ENCODE results near the gene KRTAP10-4.

Gene KRTAP10-4

GRCh38 chr21:44617071-44617501, 43.6 kb downstream of the KRTAP10-4 start:
- no peak for DNase-seq (ENCODE audit: low read depth)

- DNase-seq (ENCODE audit: low read depth) = no peak
Measured at GRCh38 chr21:44618504-44618903, 45.0 kb downstream of the KRTAP10-4 start.

GRCh38 chr21:44618909-44619308, 45.4 kb downstream of the KRTAP10-4 start:
- DNase-seq (ENCODE audit: low read depth) = no peak

- DNase-seq (ENCODE audit: low read depth) = no peak
Measured at GRCh38 chr21:44619886-44620285, 46.4 kb downstream of the KRTAP10-4 start.

GRCh38 chr21:44623575-44623974, 50.0 kb downstream of the KRTAP10-4 start:
- DNase-seq (ENCODE audit: low read depth) = no peak

All from fibroblast of gingiva (primary cell).